ENCODE results near the gene CUL4A. TPM values are rescaled to one million over a fixed set of nuclear protein-coding genes. Genes with fewer than 3 reads are reported as not detected.

CUL4A gene
- total and polyA plus RNA-seq, 10 donors: 24.4 to 99.3 (median 63.9) TPM

GRCh38 chr13:113207460-113207859 is 2.0 kb upstream of the CUL4A start:
- peak overlapping the region; percentile 85 to 99 (median 98) for H3K27ac ChIP-seq
- intact Hi-C loops (cut with DNase I; ENCODE audit: low total_unique reads): loop anchor here (10.0 kb wide), 1 partner anchor 53 kb away; the partner anchor contains the start of gene PROZ

GRCh38 chr13:113207890-113208420 is 1.5 kb upstream of the CUL4A start:
- Histone ChIP-seq H3K9me3 (no peaks in the 10 kb centered on the region), H3K27me3 (replicated peaks in 1 of 7) (no peaks in the 10 kb centered on the region), H3K27ac (peak overlapping the region; percentile 85 to 99 (median 98)), H3K4me1 (peaks cover 34 to 84% (median 72%) of the 10 kb centered on the region in 6 donors), H3K36me3 (peaks cover 0 to 42% (median 0%) of the 10 kb centered on the region in 6 donors), H3K4me3 (peak overlapping the region; percentile 86 to 98 (median 96))
- 0 to 1% (median 1%) methylated on average over 21 to 44 of the region's 44 CpGs for WGBS, 5 donors
- intact Hi-C loops (cut with DNase I; ENCODE audit: low total_unique reads): loop anchor here (10.0 kb wide), 1 partner anchor 53 kb away; the partner anchor contains the start of gene PROZ
- TF ChIP-seq POLR2AphosphoS5 (IDR thresholded peaks at IDR 0.05) (no peak), POLR2A (IDR thresholded peaks at IDR 0.05) (no peak), CTCF (IDR thresholded peaks at IDR 0.05 in 8 of 11, conservative IDR thresholded peaks at IDR 0.05 in 3 of 11) (no peak)
- no peak for DNase-seq

More at GRCh38 chr13:113207460-113207859, 2.0 kb upstream of the CUL4A start:
- WGBS, 5 donors: 40 to 60% (median 56%) methylated on average over 3 of the region's 3 CpGs
- Histone ChIP-seq H3K27me3 (replicated peaks in 1 of 7) (no peaks in the 10 kb centered on the region), H3K9me3 (no peaks in the 10 kb centered on the region), H3K4me1 (peaks cover 34 to 84% (median 70%) of the 10 kb centered on the region in 6 donors), H3K36me3 (peaks cover 0 to 39% (median 0%) of the 10 kb centered on the region in 6 donors), H3K4me3 (peak overlapping the region; percentile 86 to 98 (median 96))
- DNase-seq: no peak
- TF ChIP-seq POLR2AphosphoS5 (IDR thresholded peaks at IDR 0.05) (no peak), POLR2A (IDR thresholded peaks at IDR 0.05) (no peak), CTCF (IDR thresholded peaks at IDR 0.05 in 8 of 11, conservative IDR thresholded peaks at IDR 0.05 in 3 of 11) (no peak)

GRCh38 chr13:113208421-113209335 is 735 bp upstream of the CUL4A start, which contains the start of gene PCID2:
Gene PCID2, minus strand, starts transcription at chr13:113208669. Its CDS starts 35 bp downstream, at chr13:113208634.
- Histone ChIP-seq H3K36me3 (peaks cover 0 to 41% (median 0%) of the 10 kb centered on the region in 6 donors), H3K27ac (peak within 1 kb of the TSS; percentile 85 to 99 (median 98)), H3K4me3 (peak within 1 kb of the TSS; percentile 86 to 98 (median 96)), H3K27me3 (replicated peaks in 1 of 7) (no peaks in the 10 kb centered on the region), H3K9me3 (no peaks in the 10 kb centered on the region), H3K4me1 (peaks cover 38 to 84% (median 76%) of the 10 kb centered on the region in 6 donors)
- WGBS, 5 donors: 0 to 1% (median 0%) methylated on average over 16 to 103 of the region's 103 CpGs
- intact Hi-C loops (cut with DNase I; ENCODE audit: low total_unique reads): loop anchor here (10.0 kb wide), 1 partner anchor 54 kb away; the partner anchor contains the start of gene PROZ
- DNase-seq: peak; percentile 98
- TF ChIP-seq POLR2AphosphoS5 (IDR thresholded peaks at IDR 0.05): peak; percentile 93 to 97 (median 94)
- peak in 3 of 11 experiments; percentile 21 to 35 (median 24) for TF ChIP-seq CTCF (IDR thresholded peaks at IDR 0.05 in 8 of 11, conservative IDR thresholded peaks at IDR 0.05 in 3 of 11)
- peak in 2 of 3 donors; percentile 23 to 47 for TF ChIP-seq POLR2A (IDR thresholded peaks at IDR 0.05)
